ENCODE results near the gene PHACTR1. TPM values are rescaled to one million over a fixed set of nuclear protein-coding genes. Genes with fewer than 3 reads are reported as not detected.

Gene PHACTR1
- 1 to 10 TPM; 2.8 to 6.3 TPM for total RNA-seq
- 12.0 TPM for polyA plus RNA-seq (2013, experiment 1 of 2)
- polyA plus RNA-seq (2013, experiment 2 of 2), result 12.8 TPM
- long read RNA-seq, experiment 1, result 0 reads
- long read RNA-seq, experiment 2, partial matches to known transcripts, result 0 of 3 reads
- long read RNA-seq, experiment 2, other reads (novel, unspliced or antisense), result 3 of 3 reads
- long read RNA-seq, experiment 3, partial matches to known transcripts, result 0 of 4 reads
- long read RNA-seq, experiment 3, other reads (novel, unspliced or antisense), result 4 of 4 reads
- long read RNA-seq, experiment 4, partial matches to known transcripts, result 0 of 1 reads
- long read RNA-seq, experiment 4, other reads (novel, unspliced or antisense), result 1 of 1 reads

DNA sequence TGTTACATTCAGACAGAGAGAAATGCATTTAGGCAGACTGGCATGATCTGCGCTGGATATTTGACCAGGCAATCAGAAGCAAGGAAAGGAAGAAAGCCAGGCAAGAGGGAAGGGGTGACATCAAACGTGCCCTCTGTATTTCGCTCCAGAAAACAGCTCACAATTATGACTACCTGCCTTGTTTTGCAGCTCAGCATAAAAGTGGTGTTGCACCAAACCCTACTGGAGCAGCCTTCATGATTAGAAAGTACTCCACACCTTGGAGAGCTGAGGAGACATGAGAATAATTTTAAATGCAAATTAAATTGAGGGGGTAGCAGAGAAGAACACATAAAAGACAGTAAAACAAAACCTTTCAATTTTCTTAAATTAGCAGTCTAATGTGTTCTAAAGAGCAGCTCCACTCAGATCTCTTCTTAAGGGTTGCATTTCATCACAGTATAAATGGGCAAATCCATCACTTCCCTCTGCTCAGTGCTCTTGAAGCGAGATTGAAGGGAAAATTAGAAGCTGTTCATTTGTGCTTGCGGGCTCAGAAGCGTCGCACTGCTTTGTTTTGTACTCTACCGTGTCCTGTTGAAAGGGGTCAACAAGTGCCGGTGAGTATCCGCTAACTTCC is at the start of gene PHACTR1:
PHACTR1 (plus strand) TSS at position 470 of the 619 bp plus-strand sequence.
- no peak for DNase-seq
- H3K4me1 Mint-ChIP-seq, result peaks cover 2% of the 10 kb centered on the region
- H3K27me3 ChIP-seq (ENCODE audit: control insufficient read depth, insufficient read depth, low read length, poor library complexity, severe bottlenecking), result no peaks in the 10 kb centered on the region
- no peaks in the 10 kb centered on the region for H3K4me1 ChIP-seq (ENCODE audit: control insufficient read depth, insufficient read depth, low read length)
- TF ChIP-seq, protein P1, sequence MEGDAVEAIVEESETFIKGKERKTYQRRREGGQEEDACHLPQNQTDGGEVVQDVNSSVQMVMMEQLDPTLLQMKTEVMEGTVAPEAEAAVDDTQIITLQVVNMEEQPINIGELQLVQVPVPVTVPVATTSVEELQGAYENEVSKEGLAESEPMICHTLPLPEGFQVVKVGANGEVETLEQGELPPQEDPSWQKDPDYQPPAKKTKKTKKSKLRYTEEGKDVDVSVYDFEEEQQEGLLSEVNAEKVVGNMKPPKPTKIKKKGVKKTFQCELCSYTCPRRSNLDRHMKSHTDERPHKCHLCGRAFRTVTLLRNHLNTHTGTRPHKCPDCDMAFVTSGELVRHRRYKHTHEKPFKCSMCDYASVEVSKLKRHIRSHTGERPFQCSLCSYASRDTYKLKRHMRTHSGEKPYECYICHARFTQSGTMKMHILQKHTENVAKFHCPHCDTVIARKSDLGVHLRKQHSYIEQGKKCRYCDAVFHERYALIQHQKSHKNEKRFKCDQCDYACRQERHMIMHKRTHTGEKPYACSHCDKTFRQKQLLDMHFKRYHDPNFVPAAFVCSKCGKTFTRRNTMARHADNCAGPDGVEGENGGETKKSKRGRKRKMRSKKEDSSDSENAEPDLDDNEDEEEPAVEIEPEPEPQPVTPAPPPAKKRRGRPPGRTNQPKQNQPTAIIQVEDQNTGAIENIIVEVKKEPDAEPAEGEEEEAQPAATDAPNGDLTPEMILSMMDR (conservative IDR thresholded peaks at IDR 0.05), result no peak
- 86 to 90% methylated on average over 8 to 10 of the region's 10 CpGs for WGBS, 2 experiments (ENCODE audit: insufficient coverage in 1 of 2, insufficient read length in 1 of 2)
- H3K27ac Mint-ChIP-seq, result no peak within 1 kb of the TSS
- no peaks in the 10 kb centered on the region for H3K9me3 Mint-ChIP-seq
- H3K4me3 ChIP-seq (ENCODE audit: low read length), result no peak within 1 kb of the TSS
- H3K27ac ChIP-seq (ENCODE audit: low read depth, low read length), result no peak within 1 kb of the TSS
- no peak within 1 kb of the TSS for H3K4me3 Mint-ChIP-seq
- H3K36me3 ChIP-seq (ENCODE audit: control insufficient read depth, insufficient read depth, low read length), result no peaks in the 10 kb centered on the region
- H3K27me3 Mint-ChIP-seq (ENCODE audit: insufficient read depth), result no peaks in the 10 kb centered on the region
- no peaks in the 10 kb centered on the region for H3K9me3 ChIP-seq (ENCODE audit: control insufficient read depth, low read length)
- no peaks in the 10 kb centered on the region for H3K36me3 Mint-ChIP-seq (ENCODE audit: low read depth)
- H3K9ac ChIP-seq (ENCODE audit: extremely low read depth, low read length, poor library complexity, severe bottlenecking), result no peak within 1 kb of the TSS

DNA sequence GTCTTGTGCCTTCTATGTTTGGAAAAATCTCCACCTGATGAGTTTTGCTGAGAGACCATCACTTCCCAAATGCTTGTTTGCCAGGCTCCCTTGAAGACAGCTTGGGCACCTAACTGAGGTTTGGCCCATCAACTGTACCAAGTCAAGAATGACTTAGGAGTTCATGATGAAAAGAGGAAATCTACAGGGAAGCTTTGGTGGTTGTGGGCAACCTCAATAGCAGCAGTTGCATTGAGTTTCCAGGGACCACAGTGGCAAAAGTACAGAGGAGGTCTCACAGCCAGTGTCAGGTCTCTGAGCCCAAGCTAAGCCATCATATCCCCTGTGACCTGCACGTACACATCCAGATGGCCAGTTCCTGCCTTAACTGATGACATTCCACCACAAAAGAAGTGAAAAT is 49.7 kb upstream of the PHACTR1 start:
- Mint-ChIP-seq H3K36me3 (ENCODE audit: low read depth) (peaks cover 4% of the 10 kb centered on the region), H3K4me3 (peak overlapping the region; percentile 27), H3K27ac (no peak overlapping the region), H3K9me3 (peaks cover 15% of the 10 kb centered on the region), H3K27me3 (ENCODE audit: insufficient read depth) (peaks cover 3% of the 10 kb centered on the region), H3K4me1 (peaks cover 27% of the 10 kb centered on the region)
- H3K27ac ChIP-seq (ENCODE audit: low read depth, low read length), result no peak overlapping the region
- no peak overlapping the region for H3K4me3 ChIP-seq (ENCODE audit: low read length)
- DNase-seq, result no peak
- no peaks in the 10 kb centered on the region for H3K9me3 ChIP-seq (ENCODE audit: control insufficient read depth, low read length)
- H3K9ac ChIP-seq (ENCODE audit: extremely low read depth, low read length, poor library complexity, severe bottlenecking), result no peak overlapping the region
- H3K36me3 ChIP-seq (ENCODE audit: control insufficient read depth, insufficient read depth, low read length), result no peaks in the 10 kb centered on the region
- TF ChIP-seq, protein P1 (conservative IDR thresholded peaks at IDR 0.05), result no peak
- H3K4me1 ChIP-seq (ENCODE audit: control insufficient read depth, insufficient read depth, low read length), result peaks cover 2% of the 10 kb centered on the region
- no peaks in the 10 kb centered on the region for H3K27me3 ChIP-seq (ENCODE audit: control insufficient read depth, insufficient read depth, low read length, poor library complexity, severe bottlenecking)
- WGBS, 2 experiments (ENCODE audit: insufficient coverage in 1 of 2, insufficient read length in 1 of 2), result 43% methylated on average over 1 of the region's 1 CpG; no CpG with 5 or more reads in 1 of the 2 experiments

DNA sequence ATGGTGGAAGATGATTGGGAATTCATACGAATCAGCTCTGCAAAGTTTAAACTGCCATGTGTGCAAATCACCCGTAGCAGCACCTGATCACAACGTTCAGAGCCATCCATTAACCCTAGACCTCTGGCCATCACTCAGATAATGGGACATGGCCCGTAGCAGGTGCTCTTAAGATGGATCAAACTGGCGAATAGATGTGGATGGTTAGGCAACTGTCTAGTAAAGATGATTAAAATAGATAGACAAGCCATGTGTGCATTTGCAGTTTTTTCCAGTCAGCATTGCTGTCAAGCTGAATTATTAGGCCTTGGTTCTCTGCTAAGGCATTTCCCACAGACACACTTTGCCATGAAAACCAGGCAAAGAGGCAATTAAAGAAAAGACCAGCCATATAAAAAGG is 40.6 kb upstream of the PHACTR1 start:
- no peak overlapping the region for H3K27ac ChIP-seq (ENCODE audit: low read depth, low read length)
- no peaks in the 10 kb centered on the region for H3K9me3 ChIP-seq (ENCODE audit: control insufficient read depth, low read length)
- 94 to 100% methylated on average over 2 to 5 of the region's 5 CpGs for WGBS, 2 experiments (ENCODE audit: insufficient coverage in 1 of 2, insufficient read length in 1 of 2)
- H3K4me3 Mint-ChIP-seq, result no peak overlapping the region
- DNase-seq, result no peak
- no peaks in the 10 kb centered on the region for H3K36me3 ChIP-seq (ENCODE audit: control insufficient read depth, insufficient read depth, low read length)
- TF ChIP-seq, protein P1 (conservative IDR thresholded peaks at IDR 0.05), result no peak
- H3K36me3 Mint-ChIP-seq (ENCODE audit: low read depth), result no peaks in the 10 kb centered on the region
- peaks cover under 1% of the 10 kb centered on the region for H3K27me3 Mint-ChIP-seq (ENCODE audit: insufficient read depth)
- no peak overlapping the region for H3K27ac Mint-ChIP-seq
- no peaks in the 10 kb centered on the region for H3K27me3 ChIP-seq (ENCODE audit: control insufficient read depth, insufficient read depth, low read length, poor library complexity, severe bottlenecking)
- H3K4me3 ChIP-seq (ENCODE audit: low read length), result no peak overlapping the region
- peaks cover 10% of the 10 kb centered on the region for H3K9me3 Mint-ChIP-seq
- peaks cover 4% of the 10 kb centered on the region for H3K4me1 ChIP-seq (ENCODE audit: control insufficient read depth, insufficient read depth, low read length)
- no peak overlapping the region for H3K9ac ChIP-seq (ENCODE audit: extremely low read depth, low read length, poor library complexity, severe bottlenecking)
- H3K4me1 Mint-ChIP-seq, result peaks cover 22% of the 10 kb centered on the region
